HG02840 (cell line): ENCODE results near the gene YAF2.

Source experiments
- ATAC-seq: cut with Tn5 transposase; IDR thresholded peaks from one replicate; pipeline ENCODE4 v1.9.1; 2021; ENCODE audit warnings: mild to moderate bottlenecking, moderate library complexity, moderate number of reproducible peaks; ENCODE audit not compliant: unreplicated experiment, low FRiP score

YAF2 gene

GRCh38 chr12:42109031-42109430 lies 129.0 kb downstream of the YAF2 start:
- no peak for ATAC-seq
